ENCODE results near the gene COL4A6. TPM values are rescaled to one million over a fixed set of nuclear protein-coding genes. Genes with fewer than 3 reads are reported as not detected.

Gene COL4A6
- total and polyA plus RNA-seq, 10 of the 15 experiments (the other 5 are each of a cell fraction or from before 2014, with no cell fraction given): 0.02 to 0.56 (median 0.05) TPM; not detected in 3

- peak; percentile 9 to 42 (median 16); a peak in 4 of 6 replicates for TF ChIP-seq CTCF (IDR thresholded peaks at IDR 0.05 in 2 of 3, conservative IDR thresholded peaks at IDR 0.05 in 1 of 3; ENCODE audit: control insufficient read depth in 2 of 3, extremely low read depth in 1 of 3, insufficient read depth in 1 of 3, low read depth in 3 of 3, low read length in 3 of 3)
Measured at GRCh38 chrX:108304210-108304609, 134.0 kb downstream of the COL4A6 start (continued).

GRCh38 chrX:108303682-108304081 lies 134.5 kb downstream of the COL4A6 start:
- no peaks in the 10 kb centered on the region for H3K9me3 ChIP-seq (replicated peaks; ENCODE audit: control insufficient read depth, insufficient read depth, low read length)
- FAIRE-seq (no peak), DNase-seq (ENCODE audit: low read depth, low spot score) (no peak), ATAC-seq (no peak)
- H3K9ac ChIP-seq (ENCODE audit: control insufficient read depth, insufficient read depth, low read length): no peak overlapping the region
- H3K4me3 ChIP-seq: no peak overlapping the region
- no peaks in the 10 kb centered on the region; a peak in 2 of 4 replicates for H3K27me3 ChIP-seq (replicated peaks in 1 of 2; ENCODE audit: control insufficient read depth in 2 of 2, insufficient read depth in 2 of 2, low read length in 1 of 2)
- no peak overlapping the region for H2AFZ ChIP-seq (ENCODE audit: control insufficient read depth, low read depth, low read length)
- RAD21 ChIA-PET (ENCODE audit: unreplicated experiment): interaction anchor here (3.0 kb wide), 1 partner anchor 79 kb away, joined by 13 read pairs; no protein-coding TSS in a partner anchor
- SMC1A ChIA-PET (ENCODE audit: uncharacterized antibody, unreplicated experiment): interaction anchor here (0.7 to 2.6 kb wide), 3 partner anchors 29 to 104 kb away, joined by 3 to 17 read pairs (median 5); no protein-coding TSS in a partner anchor
- in situ Hi-C loops (cut with MboI) (no loop called here), intact Hi-C loops (cut with micrococcal nuclease; ENCODE audit: unreplicated experiment) (loop anchor here (2.0 kb wide), 1 partner anchor 79 kb away; no protein-coding TSS in a partner anchor)
- no peaks in the 10 kb centered on the region for H4K20me1 ChIP-seq (ENCODE audit: control insufficient read depth, insufficient read depth)
- H3K4me1 ChIP-seq (ENCODE audit: control insufficient read depth, insufficient read depth, low read length): no peaks in the 10 kb centered on the region
- H3K36me3 ChIP-seq (ENCODE audit: control insufficient read depth in 2 of 2, insufficient read depth in 2 of 2, low read length in 1 of 2): no peaks in the 10 kb centered on the region
- no peak overlapping the region for H3K4me2 ChIP-seq (ENCODE audit: control insufficient read depth, insufficient read depth)
- WGBS (ENCODE audit: insufficient coverage, insufficient replicate concordance, low lambda C conversion rate, missing lambda C conversion rate): 30% methylated on average over 2 of the region's 2 CpGs
- TF ChIP-seq EZH2 (IDR thresholded peaks at IDR 0.05; ENCODE audit: borderline replicate concordance, control insufficient read depth, low read depth, low read length): no peak
- TF ChIP-seq NFIC (IDR thresholded peaks at IDR 0.05; ENCODE audit: low read depth, low read length): no peak
- no peak for TF ChIP-seq TAF1 (IDR thresholded peaks at IDR 0.05; ENCODE audit: borderline replicate concordance, low read depth, low read length)
- no peak for TF ChIP-seq YY1 (IDR thresholded peaks at IDR 0.05; ENCODE audit: low read depth, low read length)
- TF ChIP-seq MXI1 (IDR thresholded peaks at IDR 0.05; ENCODE audit: low read depth, low read length): no peak
- POLR2A ChIA-PET: no interaction called here
- no peak overlapping the region for H3K27ac ChIP-seq (ENCODE audit: control insufficient read depth, insufficient read depth)
- H3K79me2 ChIP-seq (ENCODE audit: control insufficient read depth, insufficient read depth, low read length): no peaks in the 10 kb centered on the region
- CTCF ChIA-PET: interaction anchor here (0.7 to 1.5 kb wide), 4 partner anchors 71 to 1081 kb away, joined by 3 to 5 read pairs (median 4); no protein-coding TSS in a partner anchor
- BruUV-seq (replicated peaks): no TSS peak
